GM19328 (cell line): ENCODE measurements around the gene DRD3.

Experiments
- ATAC-seq: cut with Tn5 transposase; IDR thresholded peaks from one replicate; pipeline ENCODE4 v1.9.1; 2021; ENCODE audit warnings: mild to moderate bottlenecking, moderate library complexity; ENCODE audit not compliant: unreplicated experiment

The DRD3 gene

DNA sequence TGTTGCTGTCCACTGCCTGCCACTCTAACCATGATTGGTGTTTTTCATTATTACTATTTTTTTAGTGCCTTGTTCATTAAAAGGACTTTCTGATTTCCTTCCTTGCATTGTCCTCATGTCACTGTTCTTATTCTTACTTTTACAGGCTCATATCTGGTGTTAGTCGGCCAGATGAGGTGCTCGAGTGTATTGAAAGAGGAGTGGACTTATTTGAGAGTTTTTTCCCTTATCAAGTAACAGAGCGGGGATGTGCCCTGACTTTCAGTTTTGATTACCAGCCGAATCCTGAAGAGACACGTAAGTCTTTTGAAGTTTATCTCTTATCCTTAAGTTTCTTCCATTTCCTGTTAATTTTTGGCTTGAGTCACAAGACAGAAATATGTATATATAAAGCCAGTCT, 99.1 kb downstream of the DRD3 start:
- ATAC-seq = no peak

DNA sequence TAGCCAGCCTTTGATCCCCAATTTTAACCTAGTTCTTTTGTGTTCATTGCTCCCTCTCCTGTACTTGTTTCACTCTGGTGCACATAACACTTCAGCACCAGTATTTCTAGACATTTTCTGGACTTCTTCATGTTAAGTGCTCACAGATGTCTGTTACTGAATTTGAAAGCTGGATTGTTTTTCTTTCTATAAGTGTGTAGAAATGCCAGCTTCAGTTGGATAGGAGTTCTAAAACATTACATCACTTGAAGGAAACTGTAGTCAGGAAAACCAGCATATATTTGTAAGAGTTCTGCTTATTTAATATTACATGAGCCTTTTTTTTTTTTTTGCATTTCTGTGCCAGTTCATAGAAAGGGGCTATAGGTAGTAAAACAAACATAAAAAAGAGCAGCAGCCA, 100.7 kb downstream of the DRD3 start:
- ATAC-seq = no peak
